Uterus (tissue), 4 donors: ENCODE results near the gene CRMP1. TPM values are rescaled to one million over a fixed set of nuclear protein-coding genes. Genes with fewer than 3 reads are reported as not detected.

Source experiments
- DNase-seq, 2 donors: peaks; one replicate each; pipeline ENCODE4 v3.0.0-alpha.2; 2019 to 2020
- H3K27ac ChIP-seq, 2 donors: fragments of 200-600 bp; sonication (generic); 1 replicate in 1 of 2; 2 replicates in 1 of 2; pipeline ENCODE4 v1.5.1; 2016 to 2018
- H3K27me3 ChIP-seq, 2 donors: fragments of 200-600 bp; sonication (generic); one replicate each; pipeline ENCODE4 v1.5.1; 2018 to 2019; ENCODE audit warnings: control low read depth in 1 of 2
- H3K36me3 ChIP-seq, 2 donors: fragments of 200-600 bp; sonication (generic); one replicate each; pipeline ENCODE4 v1.5.1; 2019; ENCODE audit warnings: control low read depth in 1 of 2
- H3K4me1 ChIP-seq, 2 donors: fragments of 200-600 bp; sonication (generic); one replicate each; pipeline ENCODE4 v1.5.1; 2018 to 2019; ENCODE audit warnings: control low read depth in 1 of 2
- H3K4me3 ChIP-seq, 2 donors: fragments of 200-600 bp; sonication (generic); 1 replicate in 1 of 2; 2 replicates in 1 of 2; pipeline ENCODE4 v1.5.1; 2018 to 2019; ENCODE audit warnings: mild to moderate bottlenecking in 1 of 2
- H3K9me3 ChIP-seq, 2 donors: fragments of 200-600 bp; sonication (generic); one replicate each; pipeline ENCODE4 v1.5.1; 2019; ENCODE audit warnings: control low read depth in 1 of 2
- POLR2A ChIP-seq, 2 donors: fragments of 450-650 bp; IDR thresholded peaks; one replicate each; pipeline ENCODE4 v1.6.1; 2016; ENCODE audit warnings: antibody characterized with exemption in 2 of 2, mild to moderate bottlenecking in 1 of 2, moderate library complexity in 1 of 2
- intact Hi-C: fragments of 100-400 bp; cut with DNase I; formaldehyde crosslinking; loops from one replicate; pipeline ENCODE4 v1.15.1; 2023; ENCODE audit warnings: low total_unique reads
- total RNA-seq, 4 donors: library from RNA; depleted of rRNA in 3 of 4; stranded (reverse); fragments of >200 nt in 3 of 4; gene quantifications; one replicate each; pipeline versions ENCODE4 v1.1.0 to v1.2.4, GENCODE V29; 2014 to 2023
- TF ChIP-seq, protein P1 (sequence below), 4 experiments: fragments of 200-600 bp in 2 of 4; fragments of 450-650 bp in 2 of 4; sonication (generic) in 2 of 4; IDR thresholded peaks; one replicate each; pipeline ENCODE4 v1.5.1; 2016 to 2019; ENCODE audit warnings: antibody characterized with exemption in 4 of 4, mild to moderate bottlenecking in 2 of 4, moderate library complexity in 1 of 4
- donor health status: DM: yes; HTN: yes; CAD: no.

CRMP1 gene
- total RNA-seq, 4 donors from 2014 or later, result 0.59 to 42.8 (median 2.3) TPM

DNA sequence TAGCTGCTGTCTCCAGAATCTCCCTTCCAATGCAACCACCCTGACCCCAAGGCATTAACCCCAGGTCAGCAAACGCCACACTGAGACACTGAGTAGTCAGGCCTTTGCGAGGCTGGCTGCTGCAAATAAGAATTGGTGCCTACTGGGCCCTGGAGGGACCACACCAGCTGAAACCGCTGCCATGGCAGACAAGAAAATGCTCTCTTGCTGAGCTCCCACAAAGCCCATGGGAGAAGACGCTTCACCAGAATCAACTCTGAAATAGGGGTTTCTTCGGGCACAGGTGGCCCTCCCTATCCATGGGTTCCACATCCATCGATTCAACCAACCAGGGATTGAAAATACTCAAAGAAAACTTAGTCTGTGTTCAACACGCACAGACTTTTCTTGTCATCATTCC, 26.7 kb upstream of the CRMP1 start:
- Histone ChIP-seq H3K27ac (no peak overlapping the region), H3K4me3 (no peak overlapping the region), H3K27me3 (no peaks in the 10 kb centered on the region), H3K4me1 (no peaks in the 10 kb centered on the region), H3K36me3 (no peaks in the 10 kb centered on the region), H3K9me3 (no peaks in the 10 kb centered on the region)
- DNase-seq, result no peak
- intact Hi-C loops, result no loop called here
- TF ChIP-seq, protein P1, sequence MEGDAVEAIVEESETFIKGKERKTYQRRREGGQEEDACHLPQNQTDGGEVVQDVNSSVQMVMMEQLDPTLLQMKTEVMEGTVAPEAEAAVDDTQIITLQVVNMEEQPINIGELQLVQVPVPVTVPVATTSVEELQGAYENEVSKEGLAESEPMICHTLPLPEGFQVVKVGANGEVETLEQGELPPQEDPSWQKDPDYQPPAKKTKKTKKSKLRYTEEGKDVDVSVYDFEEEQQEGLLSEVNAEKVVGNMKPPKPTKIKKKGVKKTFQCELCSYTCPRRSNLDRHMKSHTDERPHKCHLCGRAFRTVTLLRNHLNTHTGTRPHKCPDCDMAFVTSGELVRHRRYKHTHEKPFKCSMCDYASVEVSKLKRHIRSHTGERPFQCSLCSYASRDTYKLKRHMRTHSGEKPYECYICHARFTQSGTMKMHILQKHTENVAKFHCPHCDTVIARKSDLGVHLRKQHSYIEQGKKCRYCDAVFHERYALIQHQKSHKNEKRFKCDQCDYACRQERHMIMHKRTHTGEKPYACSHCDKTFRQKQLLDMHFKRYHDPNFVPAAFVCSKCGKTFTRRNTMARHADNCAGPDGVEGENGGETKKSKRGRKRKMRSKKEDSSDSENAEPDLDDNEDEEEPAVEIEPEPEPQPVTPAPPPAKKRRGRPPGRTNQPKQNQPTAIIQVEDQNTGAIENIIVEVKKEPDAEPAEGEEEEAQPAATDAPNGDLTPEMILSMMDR (IDR thresholded peaks at IDR 0.05), result no peak
- TF ChIP-seq POLR2A (IDR thresholded peaks at IDR 0.05), result no peak

DNA sequence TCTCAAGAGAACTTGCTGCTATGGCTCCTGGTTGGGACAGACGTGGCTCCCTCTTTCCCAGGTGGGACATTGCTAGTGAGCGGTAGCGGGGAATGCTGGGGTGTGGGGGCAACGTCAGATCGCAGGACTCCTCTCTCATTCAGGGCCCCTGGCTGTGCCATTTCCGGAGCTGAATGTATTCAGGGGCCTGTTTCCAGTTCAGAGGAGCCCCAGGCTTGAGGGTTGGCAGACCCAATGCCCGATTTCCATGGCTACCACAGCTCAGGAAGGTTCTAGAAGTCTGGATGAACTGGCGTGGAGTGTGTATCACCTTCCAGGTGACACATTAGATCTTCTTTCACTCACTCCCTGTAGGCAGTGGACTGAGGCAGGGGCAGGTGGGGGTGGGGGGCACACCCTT, 26.2 kb upstream of the CRMP1 start:
- no peak overlapping the region for H3K27ac ChIP-seq
- no peak for DNase-seq
- intact Hi-C loops, result no loop called here
- TF ChIP-seq POLR2A (IDR thresholded peaks at IDR 0.05), result no peak
- H3K4me1 ChIP-seq, result no peaks in the 10 kb centered on the region
- no peak overlapping the region for H3K4me3 ChIP-seq
- no peaks in the 10 kb centered on the region for H3K27me3 ChIP-seq
- H3K9me3 ChIP-seq, result no peaks in the 10 kb centered on the region
- no peaks in the 10 kb centered on the region for H3K36me3 ChIP-seq

DNA sequence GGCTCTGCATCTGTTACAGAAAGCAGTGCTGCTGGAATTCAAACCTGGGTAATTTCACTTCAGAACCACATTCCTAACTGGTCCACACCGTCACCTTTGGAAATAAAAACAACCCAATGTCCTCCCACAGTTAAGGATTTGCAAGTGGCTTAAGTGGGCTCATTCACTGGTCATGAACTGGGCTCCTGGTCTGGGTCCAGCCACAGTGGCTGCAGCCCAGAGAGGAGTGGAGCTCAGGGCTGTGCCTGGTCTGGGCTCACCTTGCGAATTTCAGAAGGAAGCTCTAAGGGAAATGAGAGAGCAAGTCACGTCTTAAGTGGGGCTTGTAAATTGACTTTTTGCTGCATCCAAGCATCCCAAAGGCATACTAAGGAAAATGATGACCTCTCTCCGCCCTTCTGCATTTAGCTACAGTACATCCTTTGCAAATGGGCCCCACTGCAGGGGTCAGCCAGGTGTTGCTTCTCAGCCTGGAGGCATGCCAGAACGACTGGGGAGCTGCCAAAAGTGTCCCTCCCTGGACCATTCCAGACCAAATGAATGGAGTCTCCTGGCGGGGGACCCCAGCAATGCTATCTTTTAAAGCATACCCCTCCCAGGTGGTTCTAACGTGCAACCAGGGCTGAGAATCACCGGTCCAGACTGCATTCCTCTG, 25.6 kb upstream of the CRMP1 start:
- Histone ChIP-seq H3K27ac (no peak overlapping the region), H3K9me3 (no peaks in the 10 kb centered on the region), H3K4me1 (no peaks in the 10 kb centered on the region), H3K4me3 (no peak overlapping the region), H3K27me3 (no peaks in the 10 kb centered on the region), H3K36me3 (no peaks in the 10 kb centered on the region)
- TF ChIP-seq, protein P1 (IDR thresholded peaks at IDR 0.05), result no peak
- no peak for TF ChIP-seq POLR2A (IDR thresholded peaks at IDR 0.05)
- DNase-seq, result no peak
- intact Hi-C loops, result no loop called here

DNA sequence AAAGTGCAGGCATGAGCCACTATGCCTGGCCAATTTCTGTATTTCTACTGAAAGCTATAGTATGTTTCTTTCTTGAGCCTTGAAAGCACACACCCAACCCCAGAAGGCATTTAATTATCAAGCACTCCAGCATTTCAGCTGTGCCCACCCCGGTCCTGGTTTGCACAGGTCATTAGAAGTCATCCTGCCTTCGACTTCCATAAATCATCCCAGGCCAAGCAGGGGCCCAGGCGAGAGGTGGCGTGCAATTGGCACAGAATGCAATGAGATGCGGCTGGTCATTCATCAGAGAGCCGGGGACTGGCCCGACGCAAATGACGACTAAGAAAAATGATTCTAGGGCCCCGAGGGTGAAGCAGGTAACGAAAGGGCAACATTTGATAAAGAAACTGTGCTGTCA, 24.8 kb upstream of the CRMP1 start:
- H3K4me3 ChIP-seq, result no peak overlapping the region
- H3K9me3 ChIP-seq, result no peaks in the 10 kb centered on the region
- H3K4me1 ChIP-seq, result no peaks in the 10 kb centered on the region
- DNase-seq, result no peak
- H3K27ac ChIP-seq, result no peak overlapping the region
- intact Hi-C loops, result no loop called here
- H3K27me3 ChIP-seq, result no peaks in the 10 kb centered on the region
- no peaks in the 10 kb centered on the region for H3K36me3 ChIP-seq
- TF ChIP-seq POLR2A (IDR thresholded peaks at IDR 0.05), result no peak
- TF ChIP-seq, protein P1 (IDR thresholded peaks at IDR 0.05), result no peak

DNA sequence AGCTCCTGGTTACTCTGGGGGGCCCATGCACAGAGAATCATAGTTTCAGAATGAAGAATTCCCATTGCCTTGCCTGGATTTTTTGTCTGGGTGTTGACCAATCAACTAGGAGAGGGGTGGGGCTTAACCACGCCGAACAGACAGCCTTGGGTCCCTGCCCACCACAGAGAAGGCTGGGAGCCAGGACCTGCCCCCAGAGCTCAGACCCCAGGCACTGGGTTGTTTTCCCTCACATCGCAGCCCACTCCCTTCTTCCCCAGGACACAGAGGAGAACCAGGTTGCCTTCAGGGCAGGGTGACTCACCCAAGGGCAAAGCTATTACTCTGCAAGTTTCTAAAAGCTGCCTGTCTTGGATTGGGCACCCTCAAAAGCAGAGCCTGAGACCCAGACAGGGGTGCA, 23.3 kb upstream of the CRMP1 start:
- H3K4me1 ChIP-seq, result no peaks in the 10 kb centered on the region
- no peak overlapping the region for H3K4me3 ChIP-seq
- H3K27me3 ChIP-seq, result no peaks in the 10 kb centered on the region
- H3K27ac ChIP-seq, result no peak overlapping the region
- intact Hi-C loops, result no loop called here
- no peaks in the 10 kb centered on the region for H3K9me3 ChIP-seq
- no peak for DNase-seq
- TF ChIP-seq POLR2A (IDR thresholded peaks at IDR 0.05), result no peak
- TF ChIP-seq, protein P1 (IDR thresholded peaks at IDR 0.05), result no peak
- H3K36me3 ChIP-seq, result no peaks in the 10 kb centered on the region

DNA sequence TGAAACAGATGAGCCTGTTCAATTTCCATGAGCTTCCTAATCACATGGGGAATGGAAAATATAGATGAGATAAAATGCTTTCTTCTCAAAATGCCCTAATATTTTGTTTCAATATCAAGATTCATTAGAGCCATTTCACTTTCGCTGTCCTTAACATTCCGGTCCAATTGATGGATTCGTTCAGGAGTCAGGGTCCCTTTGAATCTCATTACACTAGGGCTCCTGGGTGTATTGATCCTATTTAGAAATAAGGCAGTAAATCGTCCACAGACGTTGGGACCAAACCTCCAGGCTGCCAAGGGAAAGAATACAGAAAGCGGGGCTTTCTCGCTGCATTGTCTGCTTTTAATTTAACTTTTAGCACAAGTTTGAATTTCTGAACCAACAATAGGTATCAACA, 20.6 kb upstream of the CRMP1 start:
- Histone ChIP-seq H3K27ac (no peak overlapping the region), H3K4me3 (no peak overlapping the region), H3K36me3 (no peaks in the 10 kb centered on the region), H3K27me3 (no peaks in the 10 kb centered on the region), H3K9me3 (no peaks in the 10 kb centered on the region), H3K4me1 (no peaks in the 10 kb centered on the region)
- no peak for TF ChIP-seq POLR2A (IDR thresholded peaks at IDR 0.05)
- TF ChIP-seq, protein P1 (IDR thresholded peaks at IDR 0.05), result no peak
- no peak for DNase-seq
- intact Hi-C loops, result no loop called here
